ENCODE data around the gene PLCXD3. TPM values are rescaled to one million over a fixed set of nuclear protein-coding genes. Genes with fewer than 3 reads are reported as not detected.

PLCXD3 gene
- total RNA-seq, 1 donor from 2014 or later: 0.93 TPM

- Mint-ChIP-seq H3K9me3 (ENCODE audit: unreplicated experiment) (no peaks in the 10 kb centered on the region), H3K27me3 (ENCODE audit: unreplicated experiment) (no peaks in the 10 kb centered on the region), H3K4me1 (ENCODE audit: low read depth, unreplicated experiment) (no peaks in the 10 kb centered on the region), H3K27ac (ENCODE audit: unreplicated experiment) (no peak overlapping the region), H3K4me3 (ENCODE audit: unreplicated experiment) (no peak overlapping the region), H3K36me3 (ENCODE audit: unreplicated experiment) (no peaks in the 10 kb centered on the region)
- no peak for DNase-seq
- TF ChIP-seq CTCF (IDR thresholded peaks at IDR 0.05; ENCODE audit: partially characterized antibody, unreplicated experiment): no peak
These were observed 84.7 kb downstream of the PLCXD3 start for GRCh38 chr5:41425736-41426135.

GRCh38 chr5:41420492-41421067, 89.8 kb downstream of the PLCXD3 start:
- Mint-ChIP-seq H3K4me3 (ENCODE audit: unreplicated experiment) (no peak overlapping the region), H3K36me3 (ENCODE audit: unreplicated experiment) (no peaks in the 10 kb centered on the region), H3K9me3 (ENCODE audit: unreplicated experiment) (no peaks in the 10 kb centered on the region), H3K4me1 (ENCODE audit: low read depth, unreplicated experiment) (no peaks in the 10 kb centered on the region), H3K27ac (ENCODE audit: unreplicated experiment) (no peak overlapping the region), H3K27me3 (ENCODE audit: unreplicated experiment) (no peaks in the 10 kb centered on the region)
- DNase-seq: no peak
- no peak for TF ChIP-seq CTCF (IDR thresholded peaks at IDR 0.05; ENCODE audit: partially characterized antibody, unreplicated experiment)

- no peaks in the 10 kb centered on the region for H3K36me3 Mint-ChIP-seq (ENCODE audit: unreplicated experiment)
- no peak overlapping the region for H3K27ac Mint-ChIP-seq (ENCODE audit: unreplicated experiment)
- TF ChIP-seq CTCF (IDR thresholded peaks at IDR 0.05; ENCODE audit: partially characterized antibody, unreplicated experiment): no peak
- no peak overlapping the region for H3K4me3 Mint-ChIP-seq (ENCODE audit: unreplicated experiment)
- no peaks in the 10 kb centered on the region for H3K4me1 Mint-ChIP-seq (ENCODE audit: low read depth, unreplicated experiment)
- no peak for DNase-seq
- no peaks in the 10 kb centered on the region for H3K27me3 Mint-ChIP-seq (ENCODE audit: unreplicated experiment)
- no peaks in the 10 kb centered on the region for H3K9me3 Mint-ChIP-seq (ENCODE audit: unreplicated experiment)
These were observed 92.0 kb downstream of the PLCXD3 start for GRCh38 chr5:41418220-41419031.

- Mint-ChIP-seq H3K27me3 (ENCODE audit: unreplicated experiment) (no peaks in the 10 kb centered on the region), H3K4me1 (ENCODE audit: low read depth, unreplicated experiment) (no peaks in the 10 kb centered on the region), H3K27ac (ENCODE audit: unreplicated experiment) (no peak overlapping the region), H3K4me3 (ENCODE audit: unreplicated experiment) (no peak overlapping the region), H3K36me3 (ENCODE audit: unreplicated experiment) (no peaks in the 10 kb centered on the region), H3K9me3 (ENCODE audit: unreplicated experiment) (no peaks in the 10 kb centered on the region)
- DNase-seq: no peak
- TF ChIP-seq CTCF (IDR thresholded peaks at IDR 0.05; ENCODE audit: partially characterized antibody, unreplicated experiment): no peak
These were observed 94.1 kb downstream of the PLCXD3 start for GRCh38 chr5:41416336-41416735.

GRCh38 chr5:41415242-41415641, 95.2 kb downstream of the PLCXD3 start:
- no peak for TF ChIP-seq CTCF (IDR thresholded peaks at IDR 0.05; ENCODE audit: partially characterized antibody, unreplicated experiment)
- H3K27me3 Mint-ChIP-seq (ENCODE audit: unreplicated experiment): no peaks in the 10 kb centered on the region

More at GRCh38 chr5:41415242-41415641, 95.2 kb downstream of the PLCXD3 start:
- Mint-ChIP-seq H3K9me3 (ENCODE audit: unreplicated experiment) (no peaks in the 10 kb centered on the region), H3K36me3 (ENCODE audit: unreplicated experiment) (no peaks in the 10 kb centered on the region), H3K4me1 (ENCODE audit: low read depth, unreplicated experiment) (no peaks in the 10 kb centered on the region), H3K27ac (ENCODE audit: unreplicated experiment) (no peak overlapping the region), H3K4me3 (ENCODE audit: unreplicated experiment) (no peak overlapping the region)
- no peak for DNase-seq

All from glutamatergic neuron (in vitro differentiated cells).